ELR (cell line): ENCODE data around the gene PRSS12.
"Not testable (repeated sequence)": the region's sequence is repeated elsewhere in the genome, so short reads cannot be mapped to it uniquely, and the experiment has no call there.

Experiments used
- DNase-seq: peaks from one replicate; pipeline ENCODE4 v3.0.0-alpha.2; 2015; ENCODE audit warnings: low read depth

The PRSS12 gene

GRCh38 chr4:118318931-118319330 lies 33.9 kb downstream of the PRSS12 start:
- DNase-seq, result no peak

- no peak for DNase-seq
Observed at GRCh38 chr4:118317691-118318090, 35.1 kb downstream of the PRSS12 start.

- DNase-seq, result no peak
Observed at GRCh38 chr4:118314221-118314620, 38.6 kb downstream of the PRSS12 start.

GRCh38 chr4:118313098-118313497 lies 39.7 kb downstream of the PRSS12 start:
- no peak for DNase-seq

- DNase-seq, result no peak
Observed at GRCh38 chr4:118308306-118309030, 44.3 kb downstream of the PRSS12 start.

GRCh38 chr4:118307643-118308042 lies 45.2 kb downstream of the PRSS12 start:
- DNase-seq, result no peak

- not testable (repeated sequence) for DNase-seq
Observed at GRCh38 chr4:118299619-118300018, 53.2 kb downstream of the PRSS12 start.

GRCh38 chr4:118296729-118297128 lies 56.1 kb downstream of the PRSS12 start:
- DNase-seq, result no peak

- DNase-seq, result peak; percentile 37
Observed at GRCh38 chr4:118290951-118291350, 61.9 kb downstream of the PRSS12 start.

GRCh38 chr4:118289794-118290193 lies 63.0 kb downstream of the PRSS12 start:
- peak; percentile 64 for DNase-seq

GRCh38 chr4:118287711-118288451 lies 64.9 kb downstream of the PRSS12 start:
- DNase-seq, result peak; percentile 72

GRCh38 chr4:118286685-118287084 lies 66.1 kb downstream of the PRSS12 start:
- DNase-seq, result no peak

- no peak for DNase-seq
Observed at GRCh38 chr4:118285931-118286330, 66.9 kb downstream of the PRSS12 start.

GRCh38 chr4:118284169-118284568 lies 68.6 kb downstream of the PRSS12 start:
- no peak for DNase-seq

- DNase-seq, result peak; percentile 83
Observed at GRCh38 chr4:118282692-118283091, 70.1 kb downstream of the PRSS12 start.

- peak; percentile 72 for DNase-seq
Observed at GRCh38 chr4:118281611-118282442, 71.0 kb downstream of the PRSS12 start.

- peak; percentile 78 for DNase-seq
Observed at GRCh38 chr4:118280501-118281218, 72.1 kb downstream of the PRSS12 start.

- DNase-seq, result peak; percentile 16
Observed at GRCh38 chr4:118279920-118280432, 72.8 kb downstream of the PRSS12 start.

- no peak for DNase-seq
Observed at GRCh38 chr4:118279328-118279727, 73.5 kb downstream of the PRSS12 start.

GRCh38 chr4:118278473-118279274 lies 74.1 kb downstream of the PRSS12 start:
- DNase-seq, result peak; percentile 93

- DNase-seq, result no peak
Observed at GRCh38 chr4:118277243-118277642, 75.6 kb downstream of the PRSS12 start.
